Body of pancreas (tissue), 4 donors: ENCODE results near the gene CACNA1G. TPM values are rescaled to one million over a fixed set of nuclear protein-coding genes. Genes with fewer than 3 reads are reported as not detected.

Experiments
- ATAC-seq: fragments of 150-250 bp; one replicate; pipeline ENCODE4 v1.9.1; 2016
- DNase-seq, 4 donors: peaks; one replicate each; pipeline ENCODE4 v3.0.0-alpha.2; 2019
- H3K27ac ChIP-seq, 4 donors: fragments of 200-600 bp; sonication (generic); 1 replicate in 3 of 4; 2 replicates in 1 of 4; pipeline versions ENCODE4 v1.5.1 to v1.6.1; 2016 to 2019; ENCODE audit warnings: mild to moderate bottlenecking in 1 of 4, mixed read lengths in 1 of 4, moderate library complexity in 1 of 4
- H3K27me3 ChIP-seq, 2 donors: fragments of 200-600 bp; sonication (generic); one replicate each; pipeline ENCODE4 v1.6.0; 2016; ENCODE audit warnings: mild to moderate bottlenecking in 1 of 2
- H3K36me3 ChIP-seq, 2 donors: fragments of 200-600 bp; sonication (generic); replicated peaks in 1 of 2; 2 replicates each; pipeline ENCODE4 v1.5.1; 2016; ENCODE audit warnings: low read depth in 2 of 2; ENCODE audit not compliant: insufficient read depth in 1 of 2
- H3K4me1 ChIP-seq: fragments of 200-600 bp; sonication (generic); one replicate; pipeline ENCODE4 v1.6.0; 2016
- H3K4me3 ChIP-seq, 2 donors: fragments of 200-600 bp; sonication (generic); 1 replicate in 1 of 2; 2 replicates in 1 of 2; pipeline ENCODE4 v1.5.1; 2016 to 2019
- H3K9me3 ChIP-seq, 3 donors: fragments of 200-600 bp; sonication (generic); 1 replicate in 2 of 3; 2 replicates in 1 of 3; pipeline ENCODE4 v1.5.1; 2016
- POLR2A ChIP-seq, 3 donors: fragments of 450-650 bp; IDR thresholded peaks; one replicate each; pipeline ENCODE4 v1.6.1; 2016; ENCODE audit warnings: antibody characterized with exemption in 3 of 3, mild to moderate bottlenecking in 2 of 3
- WGBS, 2 donors: methylation state at CpG; one replicate each; pipeline ENCODE4 v1.1.5; 2017; 5-methylcytosine and 5-hydroxymethylcytosine counted together
- intact Hi-C: fragments of 100-400 bp; cut with DNase I; formaldehyde crosslinking; loops from one replicate; pipeline ENCODE4 v1.15.1; 2023
- total RNA-seq, 2 donors: library from RNA; depleted of rRNA; stranded (reverse); fragments of >200 nt; gene quantifications; one replicate each; pipeline ENCODE4 v1.1.0, GENCODE V29; 2016
- TF ChIP-seq, protein P1 (sequence below), 7 experiments: fragments of 450-650 bp in 4 of 7; fragments of 200-600 bp in 3 of 7; sonication (generic) in 3 of 7; IDR thresholded peaks; one replicate each; pipeline ENCODE4 v1.5.1; 2016 to 2019; ENCODE audit warnings: antibody characterized with exemption in 7 of 7

Gene CACNA1G
- total RNA-seq, 2 donors from 2014 or later, result 0.26 to 0.33 TPM

GRCh38 chr17:50549256-50549941 lies 11.1 kb upstream of the CACNA1G start:
- no peak overlapping the region for H3K4me3 ChIP-seq
- no peaks in the 10 kb centered on the region for H3K9me3 ChIP-seq
- no peak for ATAC-seq
- DNase-seq, result no peak
- intact Hi-C loops, result no loop called here
- peaks cover 0 to 2% of the 10 kb centered on the region in 2 donors for H3K36me3 ChIP-seq
- no peak overlapping the region for H3K27ac ChIP-seq
- TF ChIP-seq POLR2A (IDR thresholded peaks at IDR 0.05), result no peak
- TF ChIP-seq, protein P1, sequence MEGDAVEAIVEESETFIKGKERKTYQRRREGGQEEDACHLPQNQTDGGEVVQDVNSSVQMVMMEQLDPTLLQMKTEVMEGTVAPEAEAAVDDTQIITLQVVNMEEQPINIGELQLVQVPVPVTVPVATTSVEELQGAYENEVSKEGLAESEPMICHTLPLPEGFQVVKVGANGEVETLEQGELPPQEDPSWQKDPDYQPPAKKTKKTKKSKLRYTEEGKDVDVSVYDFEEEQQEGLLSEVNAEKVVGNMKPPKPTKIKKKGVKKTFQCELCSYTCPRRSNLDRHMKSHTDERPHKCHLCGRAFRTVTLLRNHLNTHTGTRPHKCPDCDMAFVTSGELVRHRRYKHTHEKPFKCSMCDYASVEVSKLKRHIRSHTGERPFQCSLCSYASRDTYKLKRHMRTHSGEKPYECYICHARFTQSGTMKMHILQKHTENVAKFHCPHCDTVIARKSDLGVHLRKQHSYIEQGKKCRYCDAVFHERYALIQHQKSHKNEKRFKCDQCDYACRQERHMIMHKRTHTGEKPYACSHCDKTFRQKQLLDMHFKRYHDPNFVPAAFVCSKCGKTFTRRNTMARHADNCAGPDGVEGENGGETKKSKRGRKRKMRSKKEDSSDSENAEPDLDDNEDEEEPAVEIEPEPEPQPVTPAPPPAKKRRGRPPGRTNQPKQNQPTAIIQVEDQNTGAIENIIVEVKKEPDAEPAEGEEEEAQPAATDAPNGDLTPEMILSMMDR (IDR thresholded peaks at IDR 0.05), result no peak
- no peaks in the 10 kb centered on the region for H3K27me3 ChIP-seq
- 86 to 89% methylated on average over 14 to 19 of the region's 19 CpGs for WGBS, 2 donors
- peaks cover 30% of the 10 kb centered on the region for H3K4me1 ChIP-seq

GRCh38 chr17:50549969-50550368 lies 10.5 kb upstream of the CACNA1G start:
- ATAC-seq, result no peak
- no peak for DNase-seq
- no peaks in the 10 kb centered on the region for H3K27me3 ChIP-seq
- WGBS, 2 donors, result 83 to 89% methylated on average over 6 to 11 of the region's 11 CpGs
- no peak overlapping the region for H3K4me3 ChIP-seq
- no peaks in the 10 kb centered on the region for H3K9me3 ChIP-seq
- TF ChIP-seq, protein P1 (IDR thresholded peaks at IDR 0.05), result no peak
- no peak for TF ChIP-seq POLR2A (IDR thresholded peaks at IDR 0.05)
- no peak overlapping the region for H3K27ac ChIP-seq
- intact Hi-C loops, result loop anchor here (5.0 to 10.0 kb wide), 3 partner anchors 72 to 295 kb away; no protein-coding TSS in a partner anchor
- peaks cover 30% of the 10 kb centered on the region for H3K4me1 ChIP-seq
- H3K36me3 ChIP-seq, result peaks cover 0 to 2% of the 10 kb centered on the region in 2 donors

DNA sequence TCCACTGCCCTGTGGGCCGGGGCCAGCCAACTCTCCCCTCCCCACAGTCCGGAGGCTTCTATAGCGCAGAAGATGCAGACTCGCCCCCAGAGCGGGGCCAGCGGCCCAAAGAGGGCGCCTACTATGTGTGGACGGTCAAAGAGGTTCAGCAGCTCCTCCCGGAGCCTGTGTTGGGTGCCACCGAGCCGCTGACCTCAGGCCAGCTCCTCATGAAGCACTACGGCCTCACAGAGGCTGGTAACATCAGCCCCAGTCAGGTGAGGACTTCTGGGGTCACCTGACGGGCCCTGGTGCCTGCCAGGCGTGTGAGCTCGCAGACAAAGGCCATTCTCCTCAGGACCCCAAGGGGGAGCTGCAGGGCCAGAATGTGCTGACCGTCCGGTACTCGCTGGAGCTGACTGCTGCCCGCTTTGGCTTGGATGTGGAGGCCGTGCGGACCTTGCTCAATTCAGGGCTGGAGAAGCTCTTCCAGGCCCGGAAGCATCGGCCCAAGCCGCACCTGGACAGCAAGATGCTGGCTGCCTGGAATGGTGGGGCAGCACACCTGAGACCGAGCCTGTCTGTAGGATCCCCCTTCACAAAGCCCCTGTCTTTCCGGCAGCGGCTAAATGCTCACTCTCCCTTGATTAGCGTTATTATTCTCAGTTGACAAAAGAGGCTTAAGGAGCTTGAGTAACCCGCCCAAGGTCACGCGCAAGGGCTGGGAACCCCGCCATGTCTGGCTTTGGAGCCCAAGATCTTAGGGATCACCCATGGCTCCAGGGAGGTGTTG lies 9.7 kb upstream of the CACNA1G start:
- peak in 1 of 3 donors; percentile 10 for TF ChIP-seq POLR2A (IDR thresholded peaks at IDR 0.05)
- TF ChIP-seq, protein P1 (IDR thresholded peaks at IDR 0.05), result peak; percentile 47 to 86 (median 70)
- peak; percentile 57 for ATAC-seq
- Histone ChIP-seq H3K9me3 (no peaks in the 10 kb centered on the region), H3K4me1 (peaks cover 30% of the 10 kb centered on the region), H3K27me3 (no peaks in the 10 kb centered on the region), H3K4me3 (no peak overlapping the region), H3K27ac (no peak overlapping the region), H3K36me3 (peaks cover 0 to 2% of the 10 kb centered on the region in 2 donors)
- intact Hi-C loops, result loop anchor here (5.0 to 10.0 kb wide), 3 partner anchors 71 to 294 kb away; no protein-coding TSS in a partner anchor
- 38 to 66% methylated on average over 8 to 29 of the region's 32 CpGs for WGBS, 2 donors
- DNase-seq, result peak; percentile 74 to 87 (median 84)

- peaks cover 27% of the 10 kb centered on the region for H3K4me1 ChIP-seq
- H3K9me3 ChIP-seq, result no peaks in the 10 kb centered on the region
- WGBS, 2 donors, result 84 to 90% methylated on average over 2 to 8 of the region's 8 CpGs
- H3K36me3 ChIP-seq, result peaks cover 0 to 2% of the 10 kb centered on the region in 2 donors
- no peak overlapping the region for H3K27ac ChIP-seq
- intact Hi-C loops, result loop anchor here (5.0 to 10.0 kb wide), 3 partner anchors 71 to 293 kb away; no protein-coding TSS in a partner anchor
- no peak overlapping the region for H3K4me3 ChIP-seq
- no peak for TF ChIP-seq POLR2A (IDR thresholded peaks at IDR 0.05)
- TF ChIP-seq, protein P1 (IDR thresholded peaks at IDR 0.05), result no peak
- DNase-seq, result no peak
- no peak for ATAC-seq
- H3K27me3 ChIP-seq, result no peaks in the 10 kb centered on the region
Measured at GRCh38 chr17:50551433-50551815, 9.1 kb upstream of the CACNA1G start.
